IMR-90 (cell line): ENCODE results near the gene TTC7B. TPM values are rescaled to one million over a fixed set of nuclear protein-coding genes. Genes with fewer than 3 reads are reported as not detected.

ENCODE experiments used
- ATAC-seq: fragments of 200-7000 bp; cut with Tn5 transposase; 2 replicates; pipeline ENCODE4 v1.9.1; 2020; ENCODE audit warnings: low read depth, mild to moderate bottlenecking, moderate library complexity
- BruUV-seq: library from RNA; stranded (reverse); fragments of 400-500 nt; replicated peaks from 2 replicates; lab custom pipeline; 2021; lab: Mats Ljungman, UMichigan
- CTCF ChIA-PET: fragments of 300-600 bp; formaldehyde crosslinking; extraction: SDS; loops from one replicate; lab custom pipeline; 2021; ENCODE audit warnings: antibody characterized with exemption; lab: Yijun Ruan, JAX
- POLR2A ChIA-PET: fragments of 300-600 bp; sonication (Branson Sonifier 250); formaldehyde crosslinking; loops from one replicate; lab custom pipeline; 2022; ENCODE audit warnings: antibody characterized with exemption; ENCODE audit not compliant: unreplicated experiment; lab: Charles Lee
- DNase-seq: peaks from one replicate; pipeline ENCODE4 v3.0.0; 2013
- H2AFZ ChIP-seq: replicated peaks from 2 replicates; pipeline ENCODE3; 2013; ENCODE audit warnings: low read length, mild to moderate bottlenecking; ENCODE audit not compliant: poor library complexity
- H2AK5ac ChIP-seq: 2 replicates; pipeline ENCODE4 v1.6.1; 2013; ENCODE audit warnings: low read depth, low read length, inconsistent platforms
- H2AK9ac ChIP-seq: replicated peaks from 2 replicates; pipeline ENCODE3; 2013; ENCODE audit warnings: mild to moderate bottlenecking, low read depth, low read length, moderate library complexity; ENCODE audit not compliant: poor library complexity
- H2BK120ac ChIP-seq: 2 replicates; pipeline ENCODE4 v1.6.1; 2013; ENCODE audit warnings: low read depth, low read length, inconsistent platforms
- H2BK15ac ChIP-seq: 3 replicates; pipeline ENCODE4 v1.6.1; 2013; ENCODE audit warnings: low read depth, low read length, inconsistent platforms
- H2BK20ac ChIP-seq: 2 replicates; pipeline ENCODE4 v1.6.1; 2013; ENCODE audit warnings: low read depth, mild to moderate bottlenecking, inconsistent platforms, low read length, moderate library complexity
- H2BK5ac ChIP-seq: 2 replicates; pipeline ENCODE4 v1.6.1; 2013; ENCODE audit warnings: mild to moderate bottlenecking, low read depth, low read length, inconsistent platforms; ENCODE audit not compliant: poor library complexity, severe bottlenecking
- H3K14ac ChIP-seq: replicated peaks from 2 replicates; pipeline ENCODE4 v1.6.1; 2013; ENCODE audit warnings: low read depth, low read length, inconsistent platforms
- H3K18ac ChIP-seq: 2 replicates; pipeline ENCODE4 v1.6.1; 2013; ENCODE audit warnings: low read depth, low read length, control low read depth
- H3K23ac ChIP-seq: 2 replicates; pipeline ENCODE4 v1.6.1; 2013; ENCODE audit warnings: low read depth, low read length, inconsistent platforms
- H3K27ac ChIP-seq: 2 replicates; pipeline ENCODE4 v1.5.1; 2013; ENCODE audit warnings: mild to moderate bottlenecking, control low read depth, low read length; ENCODE audit not compliant: insufficient read depth
- H3K27me3 ChIP-seq: 2 replicates; pipeline ENCODE4 v1.6.1; 2013; ENCODE audit warnings: low read length; ENCODE audit not compliant: control insufficient read depth, insufficient read depth
- H3K36me3 ChIP-seq: 2 replicates; pipeline ENCODE4 v1.6.1; 2013; ENCODE audit warnings: low read length, mixed read lengths; ENCODE audit not compliant: control insufficient read depth, insufficient read depth
- H3K4ac ChIP-seq: 2 replicates; pipeline ENCODE4 v1.6.1; 2013; ENCODE audit warnings: low read depth, low read length, inconsistent platforms
- H3K4me1 ChIP-seq: 2 replicates; pipeline ENCODE4 v1.6.1; 2013; ENCODE audit warnings: low read length, mixed read lengths; ENCODE audit not compliant: control insufficient read depth, insufficient read depth
- H3K4me2 ChIP-seq: 2 replicates; pipeline ENCODE4 v1.6.1; 2013; ENCODE audit warnings: low read depth, mild to moderate bottlenecking, control low read depth, low read length, moderate library complexity
- H3K4me3 ChIP-seq: 2 replicates; pipeline ENCODE4 v1.5.1; 2013; ENCODE audit warnings: low read depth, mild to moderate bottlenecking, control low read depth, low read length, moderate library complexity; ENCODE audit not compliant: insufficient read depth
- H3K56ac ChIP-seq: 2 replicates; pipeline ENCODE4 v1.6.1; 2013; ENCODE audit warnings: low read length, inconsistent platforms; ENCODE audit not compliant: insufficient read depth; ENCODE audit errors: extremely low read depth
- H3K79me1 ChIP-seq, 2 experiments: 2 replicates each; pipeline ENCODE4 v1.6.1; 2013; ENCODE audit warnings: low read length in 2 of 2, inconsistent platforms in 1 of 2, low read depth in 1 of 2
- H3K9ac ChIP-seq: 2 replicates; pipeline ENCODE4 v1.6.1; 2013; ENCODE audit warnings: low read depth, low read length, control low read depth
- H3K9me1 ChIP-seq: 2 replicates; pipeline ENCODE4 v1.6.1; 2013; ENCODE audit warnings: low read length, inconsistent platforms; ENCODE audit not compliant: insufficient read depth
- H3K9me3 ChIP-seq: 2 replicates; pipeline ENCODE4 v1.6.1; 2013; ENCODE audit warnings: low read length; ENCODE audit not compliant: control insufficient read depth, insufficient read depth
- H4K20me1 ChIP-seq: 2 replicates; pipeline ENCODE4 v1.6.1; 2013; ENCODE audit warnings: low read length, inconsistent platforms; ENCODE audit not compliant: insufficient read depth
- H4K5ac ChIP-seq: 2 replicates; pipeline ENCODE4 v1.6.1; 2013; ENCODE audit warnings: mild to moderate bottlenecking, low read depth, low read length, control low read depth
- H4K8ac ChIP-seq, 2 experiments: 2 replicates each; pipeline ENCODE4 v1.6.1; 2013; ENCODE audit warnings: low read depth in 2 of 2, low read length in 2 of 2, control low read depth in 1 of 2, inconsistent platforms in 1 of 2
- H4K91ac ChIP-seq: 2 replicates; pipeline ENCODE4 v1.6.1; 2013; ENCODE audit warnings: low read depth, low read length, inconsistent platforms; ENCODE audit not compliant: insufficient read depth
- CHD1 ChIP-seq: IDR thresholded peaks from 2 replicates; pipeline ENCODE4 v1.6.1; 2012; ENCODE audit warnings: low read depth, low read length, improper control_type of control experiment
- ELK1 ChIP-seq: fragments of 150-350 bp; IDR thresholded peaks from 2 replicates; pipeline ENCODE4 v1.6.1; 2016; ENCODE audit warnings: low read depth, mild to moderate bottlenecking, low read length, moderate library complexity, borderline replicate concordance
- MAFK ChIP-seq: IDR thresholded peaks from 2 replicates; pipeline ENCODE4 v1.6.1; 2012; ENCODE audit warnings: low read depth, low read length, improper control_type of control experiment
- RCOR1 ChIP-seq: IDR thresholded peaks from 2 replicates; pipeline ENCODE4 v1.6.1; 2012; ENCODE audit warnings: mild to moderate bottlenecking, low read length, improper control_type of control experiment; ENCODE audit not compliant: insufficient replicate concordance
- WGBS, 2 experiments: methylation state at CpG; one replicate each; pipeline versions ENCODE4 v1.1.5 to v1.1.7; 2013; ENCODE audit warnings: missing lambda C conversion rate in 2 of 2; ENCODE audit not compliant: insufficient read length in 1 of 2; ENCODE audit errors: extremely low coverage in 2 of 2; 5-methylcytosine and 5-hydroxymethylcytosine counted together
- dilution Hi-C: fragments of 300-500 bp; cut with HindIII; formaldehyde crosslinking; loops from one replicate; pipeline ENCODE4 v1.14.3; 2018; ENCODE audit warnings: low sequenced_read_pairs; ENCODE audit not compliant: unreplicated experiment
- in situ Hi-C: fragments of 300-500 bp; cut with MboI; formaldehyde crosslinking; loops from 3 replicates; pipeline ENCODE4 v1.14.3; 2019; ENCODE audit warnings: low sequenced_read_pairs, inconsistent platforms, mixed read lengths
- intact Hi-C: fragments of 100-400 bp; cut with micrococcal nuclease; formaldehyde crosslinking; loops from 2 replicates; pipeline ENCODE4 v1.10.0; 2022
- polyA plus RNA-seq, 3 experiments: library from polyadenylated mRNA; depleted of rRNA; stranded (reverse); fragments of >200 nt; gene quantifications; 2 replicates each; pipeline ENCODE4 v1.2.3, GENCODE V29; 2012; ENCODE audit warnings: low replicate concordance in 1 of 3
- total RNA-seq: library from RNA; depleted of rRNA; stranded (reverse); fragments of >200 nt; gene quantifications from 2 replicates; pipeline ENCODE4 v1.2.3, GENCODE V29; 2012

The TTC7B gene
- total and polyA plus RNA-seq, 2 of the 4 experiments (the other 2 are of a cell fraction), result 18.1 to 35.3 TPM

DNA sequence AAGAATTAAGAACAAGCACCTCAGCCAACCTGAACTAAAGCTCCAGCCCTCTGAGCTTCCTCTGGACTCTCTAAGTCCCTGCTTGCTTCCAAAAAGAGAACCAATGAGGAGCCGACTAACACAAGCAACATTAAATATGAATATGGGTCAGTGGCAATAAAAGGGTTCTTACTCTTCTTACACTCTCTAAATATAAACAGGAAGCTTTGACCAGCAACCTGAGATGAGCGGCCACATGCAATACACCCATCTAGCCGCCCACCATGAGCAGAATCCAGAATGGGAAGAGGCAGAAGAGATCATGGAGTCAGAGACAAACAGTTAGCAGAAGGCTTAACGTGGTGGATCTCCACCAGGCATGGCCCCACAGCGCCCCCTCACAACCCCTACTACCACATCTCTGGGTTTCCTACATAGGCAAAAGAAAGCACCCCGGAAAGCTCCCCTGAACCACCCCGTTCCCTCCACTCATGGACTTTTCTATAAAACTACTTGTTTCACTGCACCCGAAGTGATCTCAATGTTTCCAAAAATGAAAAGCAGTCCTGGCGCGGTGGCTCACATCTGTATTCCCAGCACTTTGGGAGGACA lies 59.4 kb downstream of the TTC7B start:
- H2AK9ac ChIP-seq, result no peak overlapping the region
- H2BK20ac ChIP-seq, result no peak overlapping the region
- ChIA-PET POLR2A (no interaction called here), CTCF (interaction anchor here (0.6 to 2.2 kb wide), 6 partner anchors 15 to 468 kb away, joined by 3 to 12 read pairs (median 3); no protein-coding TSS in a partner anchor)
- peaks cover 3% of the 10 kb centered on the region; the same call in 1 of the 2 replicates for H4K20me1 ChIP-seq
- intact Hi-C loops, result loop anchor here (5.0 kb wide), 1 partner anchor 60 kb away; the partner anchor contains the start of gene TTC7B
- no peak overlapping the region for H4K8ac ChIP-seq
- peaks cover 9 to 22% of the 10 kb centered on the region in 2 experiments for H3K79me1 ChIP-seq
- WGBS, 2 experiments, result no CpG with 5 or more reads among the region's 10 CpGs
- no peak overlapping the region for H2AFZ ChIP-seq
- BruUV-seq, result no TSS peak
- in situ Hi-C loops, result no loop called here
- no peak overlapping the region for H3K14ac ChIP-seq
- no peak overlapping the region for H2AK5ac ChIP-seq
- H3K18ac ChIP-seq, result no peak overlapping the region
- DNase-seq (no peak), ATAC-seq (no peak)
- H3K9ac ChIP-seq, result no peak overlapping the region
- peaks cover 6% of the 10 kb centered on the region for H3K4me1 ChIP-seq
- H3K4ac ChIP-seq, result no peak overlapping the region
- H2BK120ac ChIP-seq, result no peak overlapping the region
- no peak overlapping the region for H4K5ac ChIP-seq
- dilution Hi-C loops, result no loop called here
- H2BK5ac ChIP-seq, result no peak overlapping the region
- no peaks in the 10 kb centered on the region for H3K36me3 ChIP-seq
- H3K56ac ChIP-seq, result no peak overlapping the region
- no peak overlapping the region for H4K91ac ChIP-seq
- no peak overlapping the region for H3K23ac ChIP-seq
- no peak overlapping the region for H3K4me2 ChIP-seq
- no peaks in the 10 kb centered on the region for H3K9me3 ChIP-seq
- H2BK15ac ChIP-seq, result no peak overlapping the region
- no peaks in the 10 kb centered on the region for H3K27me3 ChIP-seq
- no peak overlapping the region for H3K4me3 ChIP-seq
- peaks cover 3% of the 10 kb centered on the region; the same call in 1 of the 2 replicates for H3K9me1 ChIP-seq
- no peak overlapping the region for H3K27ac ChIP-seq
- no peak for TF ChIP-seq CHD1
- TF ChIP-seq MAFK, result no peak
- no peak for TF ChIP-seq ELK1
- TF ChIP-seq RCOR1, result no peak
